A549 (cell line): ENCODE data around the gene FMO5. TPM values are rescaled to one million over a fixed set of nuclear protein-coding genes. Genes with fewer than 3 reads are reported as not detected.

ENCODE experiments used
- ATAC-seq, 2 experiments: fragments of 200-7000 bp in 1 of 2; fragments of >200 bp in 1 of 2; cut with Nextera tagmentation in 1 of 2; cut with Tn5 transposase in 1 of 2; 3 replicates each; pipeline versions ENCODE4 v1.8.0 to v1.9.1; 2018 to 2020; ENCODE audit warnings: mild to moderate bottlenecking in 1 of 2, moderate library complexity in 1 of 2
- CTCF ChIA-PET: fragments of 300-600 bp; sonication (Branson Sonifier 250); formaldehyde crosslinking; extraction: SDS; loops from one replicate; lab custom pipeline; 2021; ENCODE audit warnings: antibody characterized with exemption, inconsistent platforms; lab: Yijun Ruan, JAX
- POLR2A ChIA-PET: fragments of 350-600 bp; formaldehyde crosslinking; extraction: SDS; loops from one replicate; lab custom pipeline; 2021; ENCODE audit warnings: antibody characterized with exemption, inconsistent platforms; lab: Yijun Ruan, JAX
- DNase-seq, 2 experiments: peaks; one replicate each; pipeline versions ENCODE4 v3.0.0 to v3.0.0-alpha.2; 2011 to 2016; ENCODE audit warnings: low read depth in 1 of 2, low spot score in 1 of 2
- FAIRE-seq: peaks from 2 replicates; lab custom pipeline; 2011; peaks lifted over from hg19 to GRCh38; lab: Jason Lieb, UNC
- H3K27ac ChIP-seq, 2 experiments: fragments of >200 bp; sonication (Bioruptor Twin); formaldehyde crosslinking; 3 replicates each; pipeline ENCODE4 v1.5.1; 2016 to 2017
- H3K4me1 ChIP-seq: fragments of >200 bp; sonication (Bioruptor Twin); formaldehyde crosslinking; 3 replicates; pipeline ENCODE4 v1.6.1; 2016
- H3K4me2 ChIP-seq: fragments of >200 bp; sonication (Bioruptor Twin); formaldehyde crosslinking; 3 replicates; pipeline ENCODE4 v1.6.1; 2016
- H3K4me3 ChIP-seq: fragments of >200 bp; sonication (Bioruptor Twin); formaldehyde crosslinking; 3 replicates; pipeline ENCODE4 v1.5.1; 2016
- H3K9me3 ChIP-seq: fragments of >200 bp; sonication (Bioruptor Twin); formaldehyde crosslinking; 3 replicates; pipeline ENCODE4 v1.6.1; 2016
- BHLHE40 ChIP-seq: IDR thresholded peaks from 2 replicates; pipeline ENCODE4 v1.6.1; 2012; ENCODE audit warnings: low read depth, low read length, inconsistent platforms
- CBX2 ChIP-seq: fragments of 200-600 bp; sonication (generic); IDR thresholded peaks from 2 replicates; pipeline ENCODE4 v1.6.1; 2016; ENCODE audit warnings: low read depth, mild to moderate bottlenecking, borderline replicate concordance
- CHD2 ChIP-seq: fragments of 150-350 bp; IDR thresholded peaks from 2 replicates; pipeline ENCODE4 v1.6.1; 2014; ENCODE audit warnings: low read length; ENCODE audit not compliant: partially characterized antibody
- CHD4 ChIP-seq: fragments of 200-600 bp; sonication (generic); IDR thresholded peaks from 2 replicates; pipeline ENCODE4 v1.6.1; 2016; ENCODE audit warnings: antibody characterized with exemption, mild to moderate bottlenecking, borderline replicate concordance
- EP300 ChIP-seq, 2 experiments: fragments of >200 bp; sonication (Bioruptor Twin); formaldehyde crosslinking; IDR thresholded peaks; 2 replicates in 1 of 2; 3 replicates in 1 of 2; pipeline ENCODE4 v1.6.1; 2016 to 2017
- FOXS1 ChIP-seq: fragments of 250-450 bp; sonication (Bioruptor Pico); IDR thresholded peaks from 2 replicates; pipeline ENCODE4 v1.5.0; 2020; ENCODE audit warnings: mild to moderate bottlenecking, moderate library complexity
- HDAC2 ChIP-seq: fragments of 200-600 bp; sonication (generic); IDR thresholded peaks from 2 replicates; pipeline ENCODE4 v1.6.1; 2016
- HOXA7 ChIP-seq: fragments of 250-450 bp; sonication (Bioruptor Pico); IDR thresholded peaks from 2 replicates; pipeline ENCODE4 v1.5.0; 2020; ENCODE audit warnings: mild to moderate bottlenecking, moderate library complexity
- KDM5A ChIP-seq: fragments of 200-600 bp; sonication (generic); IDR thresholded peaks from 2 replicates; pipeline ENCODE4 v1.6.1; 2016; ENCODE audit warnings: antibody characterized with exemption, mild to moderate bottlenecking
- MYC ChIP-seq: IDR thresholded peaks from 2 replicates; pipeline ENCODE4 v1.6.1; 2012; ENCODE audit warnings: mild to moderate bottlenecking, inconsistent platforms, low read length, improper control_type of control experiment, borderline replicate concordance
- NPAS2 ChIP-seq: fragments of 250-450 bp; sonication (Bioruptor Pico); IDR thresholded peaks from 2 replicates; pipeline ENCODE4 v1.8.0; 2022; ENCODE audit warnings: mild to moderate bottlenecking, moderate library complexity, borderline replicate concordance
- PHF8 ChIP-seq: fragments of 200-600 bp; sonication (generic); IDR thresholded peaks from 2 replicates; pipeline ENCODE4 v1.6.1; 2016; ENCODE audit warnings: low read depth, mild to moderate bottlenecking, antibody characterized with exemption, moderate library complexity, borderline replicate concordance
- POLR2A ChIP-seq: IDR thresholded peaks from 2 replicates; pipeline ENCODE4 v1.6.1; 2012; ENCODE audit warnings: mild to moderate bottlenecking, low read length
- RAD21 ChIP-seq, 2 experiments: fragments of >200 bp in 1 of 2; sonication (Bioruptor Twin) in 1 of 2; formaldehyde crosslinking in 1 of 2; IDR thresholded peaks in 1 of 2; conservative IDR thresholded peaks in 1 of 2; 2 replicates in 1 of 2; 3 replicates in 1 of 2; pipeline ENCODE4 v1.6.1; 2012 to 2018; ENCODE audit warnings: inconsistent platforms in 1 of 2
- ZFP36 ChIP-seq: fragments of 450-650 bp; IDR thresholded peaks from 2 replicates; pipeline ENCODE4 v1.6.1; 2014; ENCODE audit warnings: borderline replicate concordance; ENCODE audit not compliant: partially characterized antibody
- ZNF302 ChIP-seq: fragments of 250-450 bp; sonication (Bioruptor Pico); IDR thresholded peaks from 2 replicates; pipeline ENCODE4 v1.9.0; 2021; ENCODE audit warnings: inconsistent platforms, mild to moderate bottlenecking, moderate library complexity
- WGBS: methylation state at CpG from one replicate; pipeline ENCODE4 v1.1.6; 2017; ENCODE audit errors: missing lambda C conversion rate; 5-methylcytosine and 5-hydroxymethylcytosine counted together
- polyA plus RNA-seq, 4 experiments: library from polyadenylated mRNA; depleted of rRNA in 3 of 4; stranded (reverse); fragments of >200 nt; fragmentation: RNase III in 1 of 4; extraction: RNeasy Plus Mini Kit Qiagen cat#74134 plus additional on column Dnase treatment in 1 of 4; gene quantifications; 2 replicates in 3 of 4; 3 replicates in 1 of 4; pipeline ENCODE4 v1.2.3, GENCODE V29; 2011 to 2017
- TF ChIP-seq, protein P1 (sequence below): IDR thresholded peaks from 2 replicates; pipeline ENCODE4 v1.6.1; 2012
- TF ChIP-seq, protein P2 (sequence below): fragments of 250-450 bp; sonication (Bioruptor Pico); IDR thresholded peaks from 2 replicates; pipeline ENCODE4 v1.5.0; 2021; ENCODE audit warnings: mild to moderate bottlenecking, moderate library complexity, borderline replicate concordance
- TF ChIP-seq, protein P3 (sequence below): fragments of 200-600 bp; sonication (generic); IDR thresholded peaks from 2 replicates; pipeline ENCODE4 v1.6.1; 2016; ENCODE audit warnings: antibody characterized with exemption, mild to moderate bottlenecking, moderate library complexity
- TF ChIP-seq, protein P4 (sequence below): fragments of 150-350 bp; IDR thresholded peaks from 2 replicates; pipeline ENCODE4 v1.6.1; 2014; ENCODE audit warnings: low read depth, mild to moderate bottlenecking, low read length
- TF ChIP-seq, protein P5 (sequence below): fragments of >200 bp; sonication (Bioruptor Twin); formaldehyde crosslinking; IDR thresholded peaks from 3 replicates; pipeline ENCODE4 v1.6.1; 2016

The FMO5 gene
- polyA plus RNA-seq, 2 of the 4 experiments (the other 2 are of a cell fraction): 0.37 to 3.4 TPM

DNA sequence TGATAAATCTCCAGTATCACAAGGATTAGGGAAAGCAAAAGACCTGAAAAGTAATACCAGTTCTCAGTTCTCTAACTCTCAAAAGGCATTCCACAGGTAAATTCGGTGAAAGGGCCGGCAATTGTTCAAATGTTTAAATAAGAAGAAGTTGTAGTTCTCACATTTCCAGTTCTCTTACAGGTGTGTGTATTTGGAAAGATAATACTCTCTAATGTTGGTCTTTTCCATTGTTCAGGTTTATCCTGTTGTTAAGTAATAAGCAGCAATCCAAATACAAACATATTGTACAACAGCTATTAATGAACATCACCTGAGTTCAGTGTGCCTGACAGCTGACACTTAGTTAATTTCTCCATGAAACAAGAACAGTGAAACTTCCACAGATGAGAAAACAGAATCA, 39.7 kb downstream of the FMO5 start:
- ChIA-PET POLR2A (no interaction called here), CTCF (interaction anchor here (1.1 to 1.5 kb wide), 3 partner anchors 12 to 58 kb away, joined by 3 to 6 read pairs (median 3); partner anchors contain the start of gene CHD1L)
- FAIRE-seq: no peak
- no peaks in the 10 kb centered on the region for H3K9me3 ChIP-seq
- no peaks in the 10 kb centered on the region for H3K4me1 ChIP-seq
- H3K27ac ChIP-seq: no peak overlapping the region
- no peak overlapping the region for H3K4me2 ChIP-seq
- 84% methylated on average over 2 of the region's 2 CpGs for WGBS
- TF ChIP-seq, protein P1, sequence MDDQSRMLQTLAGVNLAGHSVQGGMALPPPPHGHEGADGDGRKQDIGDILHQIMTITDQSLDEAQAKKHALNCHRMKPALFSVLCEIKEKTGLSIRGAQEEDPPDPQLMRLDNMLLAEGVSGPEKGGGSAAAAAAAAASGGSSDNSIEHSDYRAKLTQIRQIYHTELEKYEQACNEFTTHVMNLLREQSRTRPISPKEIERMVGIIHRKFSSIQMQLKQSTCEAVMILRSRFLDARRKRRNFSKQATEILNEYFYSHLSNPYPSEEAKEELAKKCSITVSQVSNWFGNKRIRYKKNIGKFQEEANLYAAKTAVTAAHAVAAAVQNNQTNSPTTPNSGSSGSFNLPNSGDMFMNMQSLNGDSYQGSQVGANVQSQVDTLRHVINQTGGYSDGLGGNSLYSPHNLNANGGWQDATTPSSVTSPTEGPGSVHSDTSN: no peak
- TF ChIP-seq BHLHE40 (no peak), NPAS2 (no peak), CHD4 (no peak), EP300 (IDR thresholded peaks at IDR 0.05) (no peak)
- no peak for ATAC-seq
- no peak for DNase-seq
- H3K4me3 ChIP-seq: no peak overlapping the region

DNA sequence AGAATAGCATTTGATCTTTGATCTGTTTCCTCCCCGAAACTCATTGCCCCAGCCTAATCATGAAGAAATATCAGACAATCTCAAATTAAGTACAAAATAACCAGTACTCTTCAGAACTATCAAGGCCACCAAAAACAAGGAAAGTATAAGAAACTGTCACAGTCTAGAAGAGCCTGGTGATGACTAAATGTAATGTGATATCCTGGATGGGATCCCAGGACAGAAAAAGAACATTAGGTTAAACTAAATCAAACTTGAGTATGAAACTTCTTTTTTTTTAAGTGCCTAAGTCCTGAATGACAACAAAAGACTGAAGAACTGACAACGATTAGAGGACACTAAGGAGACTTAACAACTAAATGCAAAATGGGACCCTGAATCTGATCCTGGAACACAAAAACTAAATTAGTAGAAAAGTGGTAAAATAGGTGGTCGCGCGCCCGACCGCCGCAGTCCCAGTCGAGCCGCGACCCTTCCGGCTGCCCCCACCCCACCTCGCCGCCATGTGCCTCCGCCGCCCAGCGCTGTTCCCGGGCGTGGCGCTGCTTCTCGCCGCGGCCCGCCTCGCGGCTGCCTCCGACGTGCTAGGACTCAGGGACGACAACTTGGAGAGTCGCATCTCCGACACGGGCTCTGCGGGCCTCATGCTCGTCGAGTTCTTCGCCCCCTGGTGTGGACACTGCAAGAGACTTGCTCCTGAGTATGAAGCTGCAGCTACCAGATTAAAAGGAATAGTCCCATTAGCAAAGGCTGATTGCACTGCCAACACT, 47.3 kb downstream of the FMO5 start:
- POLR2A ChIA-PET: no interaction called here
- TF ChIP-seq PHF8 (no peak), KDM5A (no peak), RAD21 (conservative IDR thresholded peaks at IDR 0.05 in 1 of 2, IDR thresholded peaks at IDR 0.05 in 1 of 2) (no peak), POLR2A (no peak), CHD2 (no peak), MYC (no peak), FOXS1 (CRISPR knock-in tag) (no peak), NPAS2 (no peak), ZFP36 (no peak)
- TF ChIP-seq, protein P2, sequence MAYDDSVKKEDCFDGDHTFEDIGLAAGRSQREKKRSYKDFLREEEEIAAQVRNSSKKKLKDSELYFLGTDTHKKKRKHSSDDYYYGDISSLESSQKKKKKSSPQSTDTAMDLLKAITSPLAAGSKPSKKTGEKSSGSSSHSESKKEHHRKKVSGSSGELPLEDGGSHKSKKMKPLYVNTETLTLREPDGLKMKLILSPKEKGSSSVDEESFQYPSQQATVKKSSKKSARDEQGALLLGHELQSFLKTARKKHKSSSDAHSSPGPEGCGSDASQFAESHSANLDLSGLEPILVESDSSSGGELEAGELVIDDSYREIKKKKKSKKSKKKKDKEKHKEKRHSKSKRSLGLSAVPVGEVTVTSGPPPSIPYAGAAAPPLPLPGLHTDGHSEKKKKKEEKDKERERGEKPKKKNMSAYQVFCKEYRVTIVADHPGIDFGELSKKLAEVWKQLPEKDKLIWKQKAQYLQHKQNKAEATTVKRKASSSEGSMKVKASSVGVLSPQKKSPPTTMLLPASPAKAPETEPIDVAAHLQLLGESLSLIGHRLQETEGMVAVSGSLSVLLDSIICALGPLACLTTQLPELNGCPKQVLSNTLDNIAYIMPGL (CRISPR knock-in tag): no peak
- H3K4me2 ChIP-seq: no peak overlapping the region
- CTCF ChIA-PET: interaction anchor here (1.2 kb wide), 1 partner anchor 18 kb away, joined by 3 read pairs; no protein-coding TSS in a partner anchor
- no peaks in the 10 kb centered on the region for H3K9me3 ChIP-seq
- 93% methylated on average over 33 of the region's 36 CpGs for WGBS
- no peak overlapping the region for H3K27ac ChIP-seq
- no peak overlapping the region for H3K4me3 ChIP-seq
- ATAC-seq (no peak), DNase-seq (no peak), FAIRE-seq (no peak)
- no peaks in the 10 kb centered on the region for H3K4me1 ChIP-seq

DNA sequence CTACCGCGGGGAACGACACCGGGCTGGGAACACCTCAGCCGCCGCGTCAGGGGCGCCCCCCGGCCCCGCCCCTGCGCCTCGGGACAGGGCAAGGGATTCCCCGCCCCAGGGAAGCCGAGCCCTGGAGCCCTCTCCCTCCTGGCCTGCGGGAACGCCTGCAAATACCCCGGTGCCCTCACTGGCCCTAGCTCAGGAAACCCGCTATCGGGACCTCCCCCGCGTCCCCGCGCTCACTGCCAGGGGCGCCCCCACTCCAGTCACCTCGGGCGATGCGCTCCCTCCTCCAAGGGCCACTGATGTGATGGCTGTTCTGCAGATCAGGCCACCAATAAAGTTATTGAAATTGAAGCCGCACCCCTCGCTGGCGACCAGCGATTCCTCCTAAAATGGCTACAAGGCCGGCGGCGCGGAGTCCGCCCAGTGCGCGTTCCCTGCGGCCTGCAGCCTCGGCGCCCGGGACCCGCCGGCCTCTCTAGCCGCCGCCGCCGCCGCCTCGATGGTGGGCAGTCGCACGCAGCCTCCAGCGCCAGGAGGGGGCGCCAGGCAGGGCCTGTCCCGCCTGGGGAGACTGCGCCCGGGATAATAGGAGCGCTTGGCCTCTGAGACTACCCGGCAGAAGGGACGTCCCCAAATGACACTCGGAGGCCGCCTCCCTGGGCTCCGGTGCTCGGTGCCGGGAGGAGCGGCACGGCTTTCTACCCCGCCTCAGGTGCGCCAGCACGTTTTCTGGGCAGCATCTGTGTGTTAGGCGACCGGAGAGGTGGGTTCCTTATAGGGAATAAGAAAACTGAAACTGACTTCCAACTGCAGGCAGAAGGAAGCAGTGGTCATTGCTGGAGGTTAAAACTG, 52.7 kb downstream of the FMO5 start, which contains the start of gene PRKAB2:
TSS of gene PRKAB2 (minus strand) at position 303 of the 849 bp plus-strand sequence. CDS start 326 bp downstream, outside the sequence.
- CTCF ChIA-PET: interaction anchor here (0.6 to 3.2 kb wide), 12 partner anchors 14 to 320 kb away, joined by 3 to 51 read pairs (median 4); partner anchors contain the start of genes CHD1L and FMO5
- FAIRE-seq: no peak
- TF ChIP-seq, protein P3, sequence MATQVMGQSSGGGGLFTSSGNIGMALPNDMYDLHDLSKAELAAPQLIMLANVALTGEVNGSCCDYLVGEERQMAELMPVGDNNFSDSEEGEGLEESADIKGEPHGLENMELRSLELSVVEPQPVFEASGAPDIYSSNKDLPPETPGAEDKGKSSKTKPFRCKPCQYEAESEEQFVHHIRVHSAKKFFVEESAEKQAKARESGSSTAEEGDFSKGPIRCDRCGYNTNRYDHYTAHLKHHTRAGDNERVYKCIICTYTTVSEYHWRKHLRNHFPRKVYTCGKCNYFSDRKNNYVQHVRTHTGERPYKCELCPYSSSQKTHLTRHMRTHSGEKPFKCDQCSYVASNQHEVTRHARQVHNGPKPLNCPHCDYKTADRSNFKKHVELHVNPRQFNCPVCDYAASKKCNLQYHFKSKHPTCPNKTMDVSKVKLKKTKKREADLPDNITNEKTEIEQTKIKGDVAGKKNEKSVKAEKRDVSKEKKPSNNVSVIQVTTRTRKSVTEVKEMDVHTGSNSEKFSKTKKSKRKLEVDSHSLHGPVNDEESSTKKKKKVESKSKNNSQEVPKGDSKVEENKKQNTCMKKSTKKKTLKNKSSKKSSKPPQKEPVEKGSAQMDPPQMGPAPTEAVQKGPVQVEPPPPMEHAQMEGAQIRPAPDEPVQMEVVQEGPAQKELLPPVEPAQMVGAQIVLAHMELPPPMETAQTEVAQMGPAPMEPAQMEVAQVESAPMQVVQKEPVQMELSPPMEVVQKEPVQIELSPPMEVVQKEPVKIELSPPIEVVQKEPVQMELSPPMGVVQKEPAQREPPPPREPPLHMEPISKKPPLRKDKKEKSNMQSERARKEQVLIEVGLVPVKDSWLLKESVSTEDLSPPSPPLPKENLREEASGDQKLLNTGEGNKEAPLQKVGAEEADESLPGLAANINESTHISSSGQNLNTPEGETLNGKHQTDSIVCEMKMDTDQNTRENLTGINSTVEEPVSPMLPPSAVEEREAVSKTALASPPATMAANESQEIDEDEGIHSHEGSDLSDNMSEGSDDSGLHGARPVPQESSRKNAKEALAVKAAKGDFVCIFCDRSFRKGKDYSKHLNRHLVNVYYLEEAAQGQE: no peak
- TF ChIP-seq, protein P4, sequence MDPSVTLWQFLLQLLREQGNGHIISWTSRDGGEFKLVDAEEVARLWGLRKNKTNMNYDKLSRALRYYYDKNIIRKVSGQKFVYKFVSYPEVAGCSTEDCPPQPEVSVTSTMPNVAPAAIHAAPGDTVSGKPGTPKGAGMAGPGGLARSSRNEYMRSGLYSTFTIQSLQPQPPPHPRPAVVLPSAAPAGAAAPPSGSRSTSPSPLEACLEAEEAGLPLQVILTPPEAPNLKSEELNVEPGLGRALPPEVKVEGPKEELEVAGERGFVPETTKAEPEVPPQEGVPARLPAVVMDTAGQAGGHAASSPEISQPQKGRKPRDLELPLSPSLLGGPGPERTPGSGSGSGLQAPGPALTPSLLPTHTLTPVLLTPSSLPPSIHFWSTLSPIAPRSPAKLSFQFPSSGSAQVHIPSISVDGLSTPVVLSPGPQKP: no peak
- TF ChIP-seq ZNF302 (no peak), CBX2 (no peak), HOXA7 (no peak), NPAS2 (no peak), HDAC2 (no peak), FOXS1 (CRISPR knock-in tag) (no peak)
- TF ChIP-seq, protein P5, sequence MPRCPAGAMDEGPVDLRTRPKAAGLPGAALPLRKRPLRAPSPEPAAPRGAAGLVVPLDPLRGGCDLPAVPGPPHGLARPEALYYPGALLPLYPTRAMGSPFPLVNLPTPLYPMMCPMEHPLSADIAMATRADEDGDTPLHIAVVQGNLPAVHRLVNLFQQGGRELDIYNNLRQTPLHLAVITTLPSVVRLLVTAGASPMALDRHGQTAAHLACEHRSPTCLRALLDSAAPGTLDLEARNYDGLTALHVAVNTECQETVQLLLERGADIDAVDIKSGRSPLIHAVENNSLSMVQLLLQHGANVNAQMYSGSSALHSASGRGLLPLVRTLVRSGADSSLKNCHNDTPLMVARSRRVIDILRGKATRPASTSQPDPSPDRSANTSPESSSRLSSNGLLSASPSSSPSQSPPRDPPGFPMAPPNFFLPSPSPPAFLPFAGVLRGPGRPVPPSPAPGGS: 0 out of 3 replicates have a peak, but pooled peaks have one; percentile 23

More for the DNA sequence above, 52.7 kb downstream of the FMO5 start, which contains the start of gene PRKAB2:
- DNase-seq: peak; percentile 80 to 97
- ATAC-seq: peak; percentile 94 to 96
- H3K4me2 ChIP-seq: peak within 1 kb of the TSS; percentile 95
- H3K27ac ChIP-seq: peak within 1 kb of the TSS; percentile 88 to 93
- 2% methylated on average over 22 of the region's 72 CpGs for WGBS
- peak within 1 kb of the TSS; percentile 87 for H3K4me3 ChIP-seq
- H3K4me1 ChIP-seq: peaks cover 36% of the 10 kb centered on the region
- POLR2A ChIA-PET: interaction anchor here (0.8 to 2.4 kb wide), 5 partner anchors 10 to 88 kb away, joined by 3 to 13 read pairs (median 8); partner anchors contain the start of gene CHD1L
- H3K9me3 ChIP-seq: no peaks in the 10 kb centered on the region
